Measurements from ENCODE around the gene CXCL16. TPM values are rescaled to one million over a fixed set of nuclear protein-coding genes. Genes with fewer than 3 reads are reported as not detected.

The CXCL16 gene
- total RNA-seq (2014; rRNA removed) (22.1 and 38.7 TPM in 2 replicates), Bru-seq, nascent RNA (percentile 44 among the genes with signal in this experiment), BruChase-seq, experiment 1, labeled RNA remaining after a 6-hour chase (percentile 69 among the genes with signal in this experiment), BruChase-seq, experiment 2, labeled RNA remaining after a 2-hour chase (percentile 54 among the genes with signal in this experiment)
- long read RNA-seq, transcript CXCL16-201 (6 exons, 2,222 nt), result major isoform, 67 of 85 reads
- long read RNA-seq, transcript CXCL16-203 (5 exons, 1,668 nt), result minor isoform, 8 of 85 reads
- long read RNA-seq, partial matches to known transcripts, result 10 of 85 reads
- long read RNA-seq, other reads (novel, unspliced or antisense), result 0 of 85 reads

GRCh38 chr17:4739122-4740024 is at the start of gene CXCL16, which contains the start of gene ZMYND15:
CXCL16 (minus strand) TSS chr17:4739928; CDS start chr17:4739339, 589 bp downstream.
ZMYND15 (plus strand) TSS chr17:4739833; CDS start chr17:4740549, 716 bp downstream.
- H3F3A ChIP-seq (ENCODE audit: low read length, unreplicated experiment), result no peaks in the 10 kb centered on the region
- H3K36me3 ChIP-seq (ENCODE audit: low read depth, low read length), result no peaks in the 10 kb centered on the region
- no TSS peak for BruUV-seq (replicated peaks)
- peak; percentile 45 for DNase-seq
- ChIA-PET POLR2A (ENCODE audit: unreplicated experiment) (no interaction called here), CTCF (no interaction called here)
- peak within 1 kb of the TSS; percentile 74 for H3K9ac ChIP-seq (ENCODE audit: low read length)
- intact Hi-C loops (cut with micrococcal nuclease), result no loop called here
- H2AFZ ChIP-seq (ENCODE audit: low read length), result peak within 1 kb of the TSS; percentile 68
- peak; percentile 63 for ATAC-seq
- no peaks in the 10 kb centered on the region for H3K9me3 ChIP-seq (ENCODE audit: low read length)
- peak within 1 kb of the TSS; percentile 9; the same call in 1 of the 2 replicates for H3K27ac ChIP-seq (ENCODE audit: low read length)
- H4K20me1 ChIP-seq (ENCODE audit: low read length), result no peaks in the 10 kb centered on the region
- peak within 1 kb of the TSS; percentile 86 for H3K4me3 ChIP-seq (ENCODE audit: low read length)
- H3K79me2 ChIP-seq (ENCODE audit: low read length), result peaks cover 6% of the 10 kb centered on the region; the same call in 1 of the 2 replicates
- H3K4me1 ChIP-seq (ENCODE audit: insufficient read depth, low read length), result peaks cover 6% of the 10 kb centered on the region
- TF ChIP-seq CTCF (conservative IDR thresholded peaks at IDR 0.05; ENCODE audit: low read depth, low read length) (no peak), EZH2 (IDR thresholded peaks at IDR 0.05; ENCODE audit: low read length, unreplicated experiment) (no peak), EZH2phosphoT487 (IDR thresholded peaks at IDR 0.05; ENCODE audit: borderline replicate concordance, low read length) (no peak)
- H3K4me2 ChIP-seq (ENCODE audit: low read length), result peak within 1 kb of the TSS; percentile 96
- H3K9me2 ChIP-seq (replicated peaks; ENCODE audit: low read length), result no peaks in the 10 kb centered on the region
- no peaks in the 10 kb centered on the region for H3K27me3 ChIP-seq (ENCODE audit: low read length)

GRCh38 chr17:4788807-4789700 is 49.3 kb upstream of the CXCL16 start, which contains the start of gene GLTPD2:
GLTPD2 (plus strand) TSS chr17:4788964; CDS start chr17:4789012, 48 bp downstream.
- peak within 1 kb of the TSS; percentile 91 for H2AFZ ChIP-seq (ENCODE audit: low read length)
- BruUV-seq (replicated peaks), result TSS peak; percentile 38
- ChIA-PET CTCF (interaction anchor here (0.6 to 0.9 kb wide), 2 partner anchors 58 to 100 kb away, joined by 3 to 11 read pairs; partner anchors contain the start of gene MED11), POLR2A (ENCODE audit: unreplicated experiment) (no interaction called here)
- H3K27me3 ChIP-seq (ENCODE audit: low read length), result no peaks in the 10 kb centered on the region
- no peaks in the 10 kb centered on the region for H3K9me3 ChIP-seq (ENCODE audit: low read length)
- no peaks in the 10 kb centered on the region for H3K36me3 ChIP-seq (ENCODE audit: low read depth, low read length)
- intact Hi-C loops (cut with micrococcal nuclease), result no loop called here
- no peaks in the 10 kb centered on the region for H3K9me2 ChIP-seq (replicated peaks; ENCODE audit: low read length)
- H3K79me2 ChIP-seq (ENCODE audit: low read length), result peaks cover 8% of the 10 kb centered on the region
- ATAC-seq (peak; percentile 9), DNase-seq (no peak)
- H3K4me1 ChIP-seq (ENCODE audit: insufficient read depth, low read length), result peaks cover 16% of the 10 kb centered on the region
- TF ChIP-seq CTCF (conservative IDR thresholded peaks at IDR 0.05; ENCODE audit: low read depth, low read length), result no peak
- no peak for TF ChIP-seq EZH2 (IDR thresholded peaks at IDR 0.05; ENCODE audit: low read length, unreplicated experiment)
- no peak for TF ChIP-seq EZH2phosphoT487 (IDR thresholded peaks at IDR 0.05; ENCODE audit: borderline replicate concordance, low read length)
- peak within 1 kb of the TSS; percentile 77 for H3K27ac ChIP-seq (ENCODE audit: low read length)
- no peaks in the 10 kb centered on the region for H4K20me1 ChIP-seq (ENCODE audit: low read length)
- H3K9ac ChIP-seq (ENCODE audit: low read length), result peak within 1 kb of the TSS; percentile 74
- peak within 1 kb of the TSS; percentile 95 for H3K4me2 ChIP-seq (ENCODE audit: low read length)
- no peaks in the 10 kb centered on the region for H3F3A ChIP-seq (ENCODE audit: low read length, unreplicated experiment)
- H3K4me3 ChIP-seq (ENCODE audit: low read length), result peak within 1 kb of the TSS; percentile 89
